NK-92 treated with Interleukin-12 subunit alpha and Interleukin-12 subunit beta, amount 100 ng/mL, for 24 hours (cell line): ENCODE results near the gene CMTM7.
"Not testable (repeated sequence)": the region's sequence is repeated elsewhere in the genome, so short reads cannot be mapped to it uniquely, and the experiment has no call there.

Experiments used
- DNase-seq: peaks from one replicate; lab custom pipeline; 2025; lab: John Stamatoyannopoulos, UW

Gene CMTM7

GRCh38 chr3:32460817-32461496, 69.3 kb downstream of the CMTM7 start:
- not testable (repeated sequence) for DNase-seq

GRCh38 chr3:32462191-32462986, 70.7 kb downstream of the CMTM7 start:
- DNase-seq: not testable (repeated sequence)

GRCh38 chr3:32463415-32463814, 71.8 kb downstream of the CMTM7 start:
- not testable (repeated sequence) for DNase-seq

GRCh38 chr3:32464726-32465125, 73.1 kb downstream of the CMTM7 start:
- not testable (repeated sequence) for DNase-seq

- DNase-seq: not testable (repeated sequence)
Measured at GRCh38 chr3:32466808-32467207, 75.2 kb downstream of the CMTM7 start.

- no peak for DNase-seq
Measured at GRCh38 chr3:32467333-32468070, 75.8 kb downstream of the CMTM7 start.

GRCh38 chr3:32469151-32469874, 77.7 kb downstream of the CMTM7 start:
- no peak for DNase-seq

- no peak for DNase-seq
Measured at GRCh38 chr3:32470362-32470761, 78.7 kb downstream of the CMTM7 start.

GRCh38 chr3:32471246-32471645, 79.6 kb downstream of the CMTM7 start:
- no peak for DNase-seq

- not testable (repeated sequence) for DNase-seq
Measured at GRCh38 chr3:32472151-32472550, 80.5 kb downstream of the CMTM7 start.

GRCh38 chr3:32474201-32474600, 82.5 kb downstream of the CMTM7 start:
- DNase-seq: no peak

- no peak for DNase-seq
Measured at GRCh38 chr3:32480604-32481003, 89.0 kb downstream of the CMTM7 start.

- DNase-seq: no peak
Measured at GRCh38 chr3:32481791-32482631, 90.4 kb downstream of the CMTM7 start.

- no peak for DNase-seq
Measured at GRCh38 chr3:32482693-32483092, 91.0 kb downstream of the CMTM7 start.

- no peak for DNase-seq
Measured at GRCh38 chr3:32483772-32484171, 92.1 kb downstream of the CMTM7 start.

GRCh38 chr3:32484436-32484835, 92.8 kb downstream of the CMTM7 start:
- no peak for DNase-seq

GRCh38 chr3:32487781-32488473, 96.3 kb downstream of the CMTM7 start:
- no peak for DNase-seq

- no peak for DNase-seq
Measured at GRCh38 chr3:32488474-32489008, 96.9 kb downstream of the CMTM7 start.

- DNase-seq: no peak
Measured at GRCh38 chr3:32492684-32493436, 101.2 kb downstream of the CMTM7 start.
